H9 (cell line): ENCODE results near the gene SMIM10L1. TPM values are rescaled to one million over a fixed set of nuclear protein-coding genes. Genes with fewer than 3 reads are reported as not detected.

Source experiments
- DNase-seq: peaks from one replicate; pipeline ENCODE4 v3.0.0-alpha.2; 2017
- H2AFZ ChIP-seq: one replicate; pipeline ENCODE4 v1.6.1; 2013; ENCODE audit warnings: mild to moderate bottlenecking, low read length, control low read depth, moderate library complexity
- H2AK5ac ChIP-seq: 2 replicates; pipeline ENCODE4 v1.6.1; 2013; ENCODE audit warnings: low read length, control low read depth, mixed read lengths; ENCODE audit not compliant: insufficient read length
- H2BK120ac ChIP-seq: one replicate; pipeline ENCODE4 v1.6.1; 2013; ENCODE audit warnings: low read depth, mild to moderate bottlenecking, low read length, control low read depth, inconsistent platforms; ENCODE audit not compliant: poor library complexity, severe bottlenecking
- H2BK12ac ChIP-seq: 2 replicates; pipeline ENCODE4 v1.6.1; 2013; ENCODE audit warnings: low read length, control low read depth, mixed read lengths, low read depth; ENCODE audit not compliant: insufficient read length
- H2BK15ac ChIP-seq: 2 replicates; pipeline ENCODE4 v1.6.1; 2013; ENCODE audit warnings: low read depth, low read length, control low read depth
- H2BK20ac ChIP-seq: one replicate; pipeline ENCODE4 v1.6.1; 2013; ENCODE audit warnings: low read depth, mild to moderate bottlenecking, low read length, control low read depth, inconsistent platforms; ENCODE audit not compliant: poor library complexity, severe bottlenecking
- H2BK5ac ChIP-seq: 2 replicates; pipeline ENCODE4 v1.6.1; 2013; ENCODE audit warnings: low read length, control low read depth, mixed read lengths; ENCODE audit not compliant: insufficient read length
- H3K14ac ChIP-seq: 2 replicates; pipeline ENCODE4 v1.6.1; 2013; ENCODE audit warnings: low read length, control low read depth; ENCODE audit not compliant: insufficient read depth
- H3K18ac ChIP-seq: 2 replicates; pipeline ENCODE4 v1.6.1; 2013; ENCODE audit warnings: low read depth, mild to moderate bottlenecking, mixed read lengths, low read length, control low read depth; ENCODE audit not compliant: insufficient read length
- H3K23ac ChIP-seq: 2 replicates; pipeline ENCODE4 v1.6.1; 2013; ENCODE audit warnings: low read length, control low read depth, mixed read lengths, low read depth; ENCODE audit not compliant: insufficient read length
- H3K23me2 ChIP-seq: 2 replicates; pipeline ENCODE4 v1.6.1; 2013; ENCODE audit warnings: low read depth, mild to moderate bottlenecking, mixed read lengths, low read length, control low read depth; ENCODE audit not compliant: insufficient read length, poor library complexity, severe bottlenecking
- H3K27ac ChIP-seq: 2 replicates; pipeline ENCODE4 v1.5.1; 2013; ENCODE audit warnings: low read length, control low read depth, mixed read lengths, low read depth; ENCODE audit not compliant: insufficient read length
- H3K27me3 ChIP-seq: 2 replicates; pipeline ENCODE4 v1.6.1; 2013; ENCODE audit warnings: low read length, control low read depth, inconsistent platforms; ENCODE audit not compliant: insufficient read depth
- H3K4ac ChIP-seq: 2 replicates; pipeline ENCODE4 v1.6.1; 2013; ENCODE audit warnings: low read depth, mild to moderate bottlenecking, control low read depth, inconsistent platforms, low read length, moderate library complexity
- H3K4me1 ChIP-seq: 2 replicates; pipeline ENCODE4 v1.6.1; 2013; ENCODE audit warnings: low read length, control low read depth, inconsistent platforms; ENCODE audit not compliant: insufficient read depth
- H3K4me2 ChIP-seq: 2 replicates; pipeline ENCODE4 v1.6.1; 2013; ENCODE audit warnings: low read length, control low read depth, mixed read lengths; ENCODE audit not compliant: insufficient read length, insufficient read depth
- H3K56ac ChIP-seq: 2 replicates; pipeline ENCODE4 v1.6.1; 2013; ENCODE audit warnings: low read depth, mild to moderate bottlenecking, mixed read lengths, low read length, control low read depth; ENCODE audit not compliant: insufficient read length
- H3K79me1 ChIP-seq: 2 replicates; pipeline ENCODE4 v1.6.1; 2013; ENCODE audit warnings: low read depth, mild to moderate bottlenecking, moderate library complexity, low read length, control low read depth, inconsistent platforms; ENCODE audit not compliant: insufficient read depth, poor library complexity, severe bottlenecking
- H3K79me2 ChIP-seq: 2 replicates; pipeline ENCODE4 v1.6.1; 2013; ENCODE audit warnings: low read length, control low read depth, inconsistent platforms; ENCODE audit not compliant: insufficient read depth
- H3K9ac ChIP-seq: 2 replicates; pipeline ENCODE4 v1.6.1; 2013; ENCODE audit warnings: low read length, control low read depth, mixed read lengths; ENCODE audit not compliant: insufficient read length; ENCODE audit errors: extremely low read depth
- H3K9me3 ChIP-seq: one replicate; pipeline ENCODE4 v1.6.1; 2013; ENCODE audit warnings: low read depth, low read length, inconsistent platforms; ENCODE audit not compliant: control insufficient read depth
- H3T11ph ChIP-seq: one replicate; pipeline ENCODE4 v1.6.1; 2013; ENCODE audit warnings: mild to moderate bottlenecking, low read length, control low read depth, inconsistent platforms
- H4K20me1 ChIP-seq: one replicate; pipeline ENCODE4 v1.6.1; 2013; ENCODE audit not compliant: control insufficient read depth, insufficient read length, insufficient read depth
- H4K5ac ChIP-seq: 2 replicates; pipeline ENCODE4 v1.6.1; 2013; ENCODE audit warnings: low read depth, mild to moderate bottlenecking, mixed read lengths, low read length, control low read depth; ENCODE audit not compliant: insufficient read length
- H4K8ac ChIP-seq: replicated peaks from 2 replicates; pipeline ENCODE4 v1.6.1; 2013; ENCODE audit warnings: low read length, control low read depth, mixed read lengths, low read depth; ENCODE audit not compliant: insufficient read length
- H4K91ac ChIP-seq: 2 replicates; pipeline ENCODE4 v1.6.1; 2013; ENCODE audit warnings: low read depth, mild to moderate bottlenecking, moderate library complexity, mixed read lengths, low read length, control low read depth; ENCODE audit not compliant: insufficient read length
- H3K27ac Mint-ChIP-seq, 3 experiments: 2 replicates in 2 of 3; 3 replicates in 1 of 3; pipeline ENCODE4 v1.8.0; 2020 to 2021; ENCODE audit warnings: mixed read lengths in 3 of 3, mild to moderate bottlenecking in 1 of 3, moderate library complexity in 1 of 3
- H3K27me3 Mint-ChIP-seq: 2 replicates; pipeline ENCODE4 v1.8.0; 2021; ENCODE audit warnings: low read depth, mild to moderate bottlenecking, moderate library complexity, mixed read lengths
- H3K36me3 Mint-ChIP-seq, 3 experiments: 2 replicates in 2 of 3; 3 replicates in 1 of 3; pipeline ENCODE4 v1.8.0; 2020 to 2021; ENCODE audit warnings: low read depth in 3 of 3, mixed read lengths in 3 of 3; ENCODE audit not compliant: insufficient read depth in 1 of 3
- H3K4me1 Mint-ChIP-seq, 2 experiments: 2 replicates each; pipeline ENCODE4 v1.8.0; 2020; ENCODE audit warnings: mixed read lengths in 2 of 2
- H3K4me3 Mint-ChIP-seq, 2 experiments: 2 replicates in 1 of 2; 3 replicates in 1 of 2; pipeline ENCODE4 v1.8.0; 2020 to 2021; ENCODE audit warnings: mild to moderate bottlenecking in 2 of 2, mixed read lengths in 2 of 2, moderate library complexity in 1 of 2
- H3K9me3 Mint-ChIP-seq, 2 experiments: 2 replicates in 1 of 2; 3 replicates in 1 of 2; pipeline ENCODE4 v1.8.0; 2020; ENCODE audit warnings: mild to moderate bottlenecking in 2 of 2, mixed read lengths in 2 of 2, moderate library complexity in 1 of 2
- CTCF ChIP-seq: fragments of 200-600 bp; sonication (generic); conservative IDR thresholded peaks from 3 replicates; pipeline ENCODE4 v1.8.0; 2021; ENCODE audit warnings: antibody characterized with exemption, mild to moderate bottlenecking
- WGBS: extraction: QIAGEN DNeasy Blood & Tissue Kit; methylation state at CpG from one replicate; pipeline ENCODE4 v1.1.7; 2013; ENCODE audit warnings: missing lambda C conversion rate, low lambda C conversion rate, mixed read lengths; ENCODE audit not compliant: insufficient read length; ENCODE audit errors: extremely low coverage; 5-methylcytosine and 5-hydroxymethylcytosine counted together
- total RNA-seq: library from RNA; stranded (reverse); gene quantifications from 2 replicates; pipeline ENCODE4 v1.2.1, GENCODE V29; 2021

The SMIM10L1 gene
- total RNA-seq, 1 experiment from 2014 or later: 12.2 TPM

GRCh38 chr12:11143352-11143751 is 27.6 kb upstream of the SMIM10L1 start:
- no peak overlapping the region for H4K8ac ChIP-seq
- no peak for TF ChIP-seq CTCF
- H2BK15ac ChIP-seq: no peak overlapping the region
- H3K27ac ChIP-seq: no peak overlapping the region
- H3K4me1 Mint-ChIP-seq: peaks cover 14 to 19% of the 10 kb centered on the region in 2 experiments
- no CpG with 5 or more reads among the region's 2 CpGs for WGBS
- H3K27ac Mint-ChIP-seq: 0 out of 7 replicates have a peak overlapping the region, but pooled peaks of 1 of the 3 experiments have one; percentile 3
- H3K9ac ChIP-seq: no peak overlapping the region
- H2AFZ ChIP-seq: no peak overlapping the region
- H2BK12ac ChIP-seq: no peak overlapping the region
- H3K4me1 ChIP-seq: peaks cover 6% of the 10 kb centered on the region; the same call in 1 of the 2 replicates
- peaks cover 8% of the 10 kb centered on the region for H3K79me1 ChIP-seq
- H2BK20ac ChIP-seq: no peak overlapping the region
- H4K20me1 ChIP-seq: no peaks in the 10 kb centered on the region
- peaks cover 33 to 46% (median 44%) of the 10 kb centered on the region in 3 experiments for H3K36me3 Mint-ChIP-seq
- H3K9me3 Mint-ChIP-seq: peaks cover 6 to 20% of the 10 kb centered on the region in 2 experiments
- H3K23ac ChIP-seq: no peak overlapping the region
- H3K23me2 ChIP-seq: no peaks in the 10 kb centered on the region
- H3K27me3 ChIP-seq: no peaks in the 10 kb centered on the region
- no peak overlapping the region for H3K4me3 Mint-ChIP-seq
- peaks cover 8% of the 10 kb centered on the region; the same call in 1 of the 2 replicates for H3K79me2 ChIP-seq
- no peak overlapping the region for H3K4ac ChIP-seq
- H3T11ph ChIP-seq: no peak overlapping the region
- no peak overlapping the region for H3K18ac ChIP-seq
- H3K9me3 ChIP-seq: no peaks in the 10 kb centered on the region
- H3K27me3 Mint-ChIP-seq: no peaks in the 10 kb centered on the region
- no peak overlapping the region for H3K56ac ChIP-seq
- H4K91ac ChIP-seq: no peak overlapping the region
- no peak overlapping the region for H3K14ac ChIP-seq
- no peak for DNase-seq
- no peak overlapping the region for H2AK5ac ChIP-seq
- no peak overlapping the region for H2BK5ac ChIP-seq
- H2BK120ac ChIP-seq: no peak overlapping the region
- no peak overlapping the region for H4K5ac ChIP-seq
- no peak overlapping the region for H3K4me2 ChIP-seq
